MM.1S (cell line): ENCODE data around the gene IL9R.
"Not testable (repeated sequence)": the region's sequence is repeated elsewhere in the genome, so short reads cannot be mapped to it uniquely, and the experiment has no call there.

ENCODE experiments used
- DNase-seq: peaks from one replicate; pipeline ENCODE4 v3.0.0-alpha.2; 2015
- H2AFZ ChIP-seq: fragments of 300-600 bp; sonication (generic); 2 replicates; pipeline ENCODE4 v1.6.0; 2016; ENCODE audit warnings: antibody characterized with exemption, low read length
- H3F3A ChIP-seq: fragments of 300-600 bp; sonication (generic); 2 replicates; pipeline ENCODE4 v1.6.1; 2016; ENCODE audit warnings: mild to moderate bottlenecking, antibody characterized with exemption, low read length, moderate library complexity, mixed read lengths; ENCODE audit not compliant: insufficient read depth
- H3K27ac ChIP-seq: fragments of 300-600 bp; sonication (generic); 2 replicates; pipeline ENCODE4 v1.5.1; 2016; ENCODE audit warnings: mild to moderate bottlenecking, low read length
- H3K27me3 ChIP-seq: fragments of 300-600 bp; sonication (generic); replicated peaks from 2 replicates; pipeline ENCODE4 v1.6.0; 2016; ENCODE audit warnings: low read length; ENCODE audit not compliant: insufficient read depth
- H3K36me3 ChIP-seq: fragments of 300-600 bp; sonication (generic); replicated peaks from 2 replicates; pipeline ENCODE4 v1.6.1; 2016; ENCODE audit warnings: mild to moderate bottlenecking, low read length, mixed read lengths; ENCODE audit not compliant: insufficient read depth
- H3K4me1 ChIP-seq: fragments of 300-600 bp; sonication (generic); 2 replicates; pipeline ENCODE4 v1.6.1; 2016; ENCODE audit warnings: low read length, mixed read lengths
- H3K4me2 ChIP-seq: fragments of 300-600 bp; sonication (generic); 2 replicates; pipeline ENCODE4 v1.6.0; 2016; ENCODE audit warnings: low read depth, low read length
- H3K4me3 ChIP-seq: fragments of 300-600 bp; sonication (generic); 2 replicates; pipeline ENCODE4 v1.5.1; 2016; ENCODE audit warnings: low read length, mixed read lengths
- H3K79me2 ChIP-seq: fragments of 300-600 bp; sonication (generic); 2 replicates; pipeline ENCODE4 v1.6.1; 2016; ENCODE audit warnings: mixed run types, low read length, mixed read lengths
- H3K9ac ChIP-seq: fragments of 300-600 bp; sonication (generic); 2 replicates; pipeline ENCODE4 v1.6.1; 2016; ENCODE audit warnings: low read length, mixed read lengths
- H3K9me2 ChIP-seq: fragments of 300-600 bp; sonication (generic); replicated peaks from 2 replicates; pipeline ENCODE4 v1.6.1; 2016; ENCODE audit warnings: mild to moderate bottlenecking, low read length, mixed read lengths; ENCODE audit not compliant: insufficient read depth
- H3K9me3 ChIP-seq: fragments of 300-600 bp; sonication (generic); replicated peaks from 2 replicates; pipeline ENCODE4 v1.6.1; 2016; ENCODE audit warnings: mild to moderate bottlenecking, low read length, mixed read lengths; ENCODE audit not compliant: insufficient read depth
- H4K20me1 ChIP-seq: fragments of 300-600 bp; sonication (generic); 2 replicates; pipeline ENCODE4 v1.6.1; 2016; ENCODE audit warnings: mild to moderate bottlenecking, low read length, moderate library complexity, mixed read lengths; ENCODE audit not compliant: insufficient read depth
- EZH2 ChIP-seq: fragments of 300-600 bp; sonication (generic); optimal IDR thresholded peaks from 2 replicates; pipeline ENCODE3; 2017; ENCODE audit warnings: low read depth, mild to moderate bottlenecking, antibody characterized with exemption, low read length, mixed read lengths

The IL9R gene

DNA sequence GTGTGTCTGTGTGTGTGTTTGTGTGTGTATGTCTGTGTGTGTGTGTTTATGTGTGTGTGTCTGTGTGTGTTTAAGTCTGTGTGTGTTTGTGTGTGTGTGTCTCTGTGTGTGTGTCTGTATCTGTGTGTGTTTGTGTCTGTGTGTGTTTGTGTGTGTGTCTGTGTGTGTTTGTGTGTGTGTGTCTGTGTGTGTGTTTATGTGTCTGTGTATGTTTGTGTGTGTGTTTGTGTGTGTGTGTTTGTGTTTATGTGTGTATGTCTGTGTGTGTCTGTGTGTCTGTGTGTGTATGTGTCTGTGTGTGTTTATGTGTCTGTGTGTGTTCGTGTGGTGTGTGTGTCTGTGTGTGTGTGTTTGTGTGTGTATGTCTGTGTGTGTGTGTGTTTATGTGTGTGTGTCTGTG lies 11.4 kb downstream of the IL9R start:
- H3K9me3 ChIP-seq = no peaks in the 10 kb centered on the region

DNA sequence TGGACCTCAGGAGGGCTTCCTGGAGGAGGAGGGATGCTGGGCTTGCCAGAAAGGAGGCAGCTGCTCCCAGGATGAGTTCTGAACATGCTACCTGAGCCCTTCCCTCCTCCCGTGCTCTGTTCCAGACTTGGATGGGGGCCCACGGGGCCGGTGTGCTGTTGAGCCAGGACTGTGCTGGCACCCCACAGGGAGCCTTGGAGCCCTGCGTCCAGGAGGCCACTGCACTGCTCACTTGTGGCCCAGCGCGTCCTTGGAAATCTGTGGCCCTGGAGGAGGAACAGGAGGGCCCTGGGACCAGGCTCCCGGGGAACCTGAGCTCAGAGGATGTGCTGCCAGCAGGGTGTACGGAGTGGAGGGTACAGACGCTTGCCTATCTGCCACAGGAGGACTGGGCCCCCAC lies 12.2 kb downstream of the IL9R start:
- DNase-seq, H3K9ac ChIP-seq, H3K4me3 ChIP-seq, H3K4me2 ChIP-seq, H2AFZ ChIP-seq, H3F3A ChIP-seq, H4K20me1 ChIP-seq, H3K4me1 ChIP-seq, H3K27me3 ChIP-seq, H3K79me2 ChIP-seq, H3K9me2 ChIP-seq, H3K27ac ChIP-seq, H3K9me3 ChIP-seq, H3K36me3 ChIP-seq: not testable (repeated sequence)

More for the DNA sequence above, 11.4 kb downstream of the IL9R start:
- no peak for TF ChIP-seq EZH2
- no peaks in the 10 kb centered on the region for H3K27me3 ChIP-seq
- H3K79me2 ChIP-seq = no peaks in the 10 kb centered on the region
- no peak overlapping the region for H3K27ac ChIP-seq
- H3K4me3 ChIP-seq = no peak overlapping the region
- H3K9me2 ChIP-seq = no peaks in the 10 kb centered on the region
- H3K36me3 ChIP-seq = no peaks in the 10 kb centered on the region
- H3K4me2 ChIP-seq = no peak overlapping the region
- no peaks in the 10 kb centered on the region for H4K20me1 ChIP-seq
- no peak overlapping the region for H2AFZ ChIP-seq
- H3K9ac ChIP-seq = no peak overlapping the region
- no peaks in the 10 kb centered on the region for H3K4me1 ChIP-seq
- no peak for DNase-seq
- no peaks in the 10 kb centered on the region for H3F3A ChIP-seq

DNA sequence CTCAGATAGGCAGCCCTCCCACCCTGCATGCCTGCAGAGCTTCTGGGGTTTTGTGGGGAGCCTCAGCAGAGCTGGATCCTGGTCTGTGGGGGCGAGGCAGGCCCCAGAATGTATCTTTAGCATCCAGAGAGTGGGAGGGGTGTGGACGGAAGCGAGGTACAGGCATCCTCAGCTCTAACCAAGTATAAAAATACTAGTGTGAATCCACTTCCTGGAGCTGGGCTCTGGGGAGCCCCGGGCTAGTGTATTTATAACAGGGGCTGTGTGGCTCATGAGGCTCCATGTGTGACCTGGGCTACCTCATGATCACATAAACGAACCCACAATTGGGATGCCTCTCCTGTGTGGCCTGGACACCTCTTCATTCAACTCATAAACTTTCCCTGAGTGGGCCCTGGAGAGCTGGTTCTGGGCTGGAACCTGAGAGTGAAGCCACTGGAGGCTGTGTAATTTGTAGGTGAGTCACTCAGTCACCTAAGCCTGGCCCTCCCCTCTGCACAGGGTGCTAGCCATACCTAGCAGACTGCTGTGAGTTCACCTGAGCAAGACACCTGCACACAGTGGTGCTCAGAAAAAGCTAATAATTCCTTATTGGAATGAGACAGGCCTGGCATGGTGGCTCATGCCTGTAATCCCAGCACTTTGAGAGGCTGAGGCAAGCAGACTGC lies 15.9 kb downstream of the IL9R start:
- H3K9ac ChIP-seq, H3K36me3 ChIP-seq, H3K27me3 ChIP-seq, H3K4me2 ChIP-seq, H3K4me1 ChIP-seq, H3K79me2 ChIP-seq, H3K9me3 ChIP-seq, H3F3A ChIP-seq, H3K9me2 ChIP-seq, H2AFZ ChIP-seq, H3K4me3 ChIP-seq, H4K20me1 ChIP-seq, DNase-seq, H3K27ac ChIP-seq: not testable (repeated sequence)

DNA sequence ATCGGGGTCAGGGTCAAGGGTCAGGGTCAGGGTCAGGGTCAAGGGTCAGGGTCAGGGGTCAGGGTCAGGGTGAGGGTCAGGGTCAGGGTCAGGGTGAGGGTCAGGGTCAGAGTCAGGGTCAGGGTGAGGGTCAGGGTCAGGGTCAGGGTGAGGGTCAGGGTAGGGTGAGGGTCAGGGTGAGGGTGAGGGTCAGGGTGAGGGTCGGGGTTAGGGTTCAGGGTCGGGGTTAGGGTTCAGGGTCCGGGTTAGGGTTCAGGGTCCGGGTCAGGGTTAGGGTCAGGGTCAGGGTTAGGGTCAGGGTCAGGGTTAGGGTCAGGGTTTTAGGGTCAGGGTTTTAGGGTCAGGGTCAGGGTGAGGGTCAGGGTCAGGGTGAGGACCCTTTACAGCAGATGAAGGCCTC lies 22.4 kb downstream of the IL9R start:
- H3K27me3 ChIP-seq, H3K79me2 ChIP-seq, DNase-seq, H3K27ac ChIP-seq, H3K9ac ChIP-seq, H3K9me2 ChIP-seq, H2AFZ ChIP-seq, H4K20me1 ChIP-seq, H3K36me3 ChIP-seq, H3K9me3 ChIP-seq, H3K4me1 ChIP-seq, H3K4me2 ChIP-seq, H3F3A ChIP-seq, H3K4me3 ChIP-seq: not testable (repeated sequence)

DNA sequence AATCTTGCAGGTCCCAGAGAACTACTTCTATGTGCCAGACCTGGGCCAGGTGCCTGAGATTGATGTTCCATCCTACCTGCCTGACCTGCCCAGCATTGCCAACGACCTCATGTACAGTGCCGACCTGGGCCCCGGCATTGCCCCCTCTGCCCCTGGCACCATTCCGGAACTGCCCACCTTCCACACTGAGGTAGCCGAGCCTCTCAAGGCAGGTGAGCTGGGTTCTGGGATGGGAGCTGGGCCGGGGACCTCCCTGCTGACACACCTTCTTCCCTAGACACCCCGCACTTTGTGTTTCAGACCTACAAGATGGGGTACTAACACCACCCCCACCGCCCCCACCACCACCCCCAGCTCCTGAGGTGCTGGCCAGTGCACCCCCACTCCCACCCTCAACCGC lies 25.5 kb downstream of the IL9R start:
- DNase-seq, H3K9me2 ChIP-seq, H3F3A ChIP-seq, H3K27ac ChIP-seq, H3K9me3 ChIP-seq, H3K4me1 ChIP-seq, H3K36me3 ChIP-seq, H2AFZ ChIP-seq, H4K20me1 ChIP-seq, H3K27me3 ChIP-seq, H3K4me2 ChIP-seq, H3K79me2 ChIP-seq, H3K4me3 ChIP-seq, H3K9ac ChIP-seq: not testable (repeated sequence)

DNA sequence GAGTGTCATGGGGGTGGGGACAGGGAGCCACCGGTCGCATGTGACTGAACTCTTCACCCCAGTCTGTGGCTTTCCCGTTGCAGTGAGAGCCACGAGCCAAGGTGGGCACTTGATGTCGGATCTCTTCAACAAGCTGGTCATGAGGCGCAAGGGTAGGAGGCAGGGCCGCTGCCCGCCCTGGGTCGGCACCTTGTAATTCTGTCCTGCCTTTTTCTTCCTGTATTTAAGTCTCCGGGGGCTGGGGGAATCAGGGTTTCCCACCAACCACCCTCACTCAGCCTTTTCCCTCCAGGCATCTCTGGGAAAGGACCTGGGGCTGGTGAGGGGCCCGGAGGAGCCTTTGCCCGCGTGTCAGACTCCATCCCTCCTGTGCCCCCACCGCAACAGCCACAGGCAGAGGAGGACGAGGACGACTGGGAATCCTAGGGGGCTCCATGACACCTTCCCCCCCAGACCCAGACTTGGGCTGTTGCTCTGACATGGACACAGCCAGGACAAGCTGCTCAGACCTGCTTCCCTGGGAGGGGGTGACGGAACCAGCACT lies 27.5 kb downstream of the IL9R start:
- H3K9me2 ChIP-seq, H3K9ac ChIP-seq, H3K9me3 ChIP-seq, H4K20me1 ChIP-seq, H3K79me2 ChIP-seq, H3K36me3 ChIP-seq, H3K4me1 ChIP-seq, H2AFZ ChIP-seq, H3K27me3 ChIP-seq, DNase-seq, H3K4me3 ChIP-seq, H3K4me2 ChIP-seq, H3K27ac ChIP-seq, H3F3A ChIP-seq: not testable (repeated sequence)

DNA sequence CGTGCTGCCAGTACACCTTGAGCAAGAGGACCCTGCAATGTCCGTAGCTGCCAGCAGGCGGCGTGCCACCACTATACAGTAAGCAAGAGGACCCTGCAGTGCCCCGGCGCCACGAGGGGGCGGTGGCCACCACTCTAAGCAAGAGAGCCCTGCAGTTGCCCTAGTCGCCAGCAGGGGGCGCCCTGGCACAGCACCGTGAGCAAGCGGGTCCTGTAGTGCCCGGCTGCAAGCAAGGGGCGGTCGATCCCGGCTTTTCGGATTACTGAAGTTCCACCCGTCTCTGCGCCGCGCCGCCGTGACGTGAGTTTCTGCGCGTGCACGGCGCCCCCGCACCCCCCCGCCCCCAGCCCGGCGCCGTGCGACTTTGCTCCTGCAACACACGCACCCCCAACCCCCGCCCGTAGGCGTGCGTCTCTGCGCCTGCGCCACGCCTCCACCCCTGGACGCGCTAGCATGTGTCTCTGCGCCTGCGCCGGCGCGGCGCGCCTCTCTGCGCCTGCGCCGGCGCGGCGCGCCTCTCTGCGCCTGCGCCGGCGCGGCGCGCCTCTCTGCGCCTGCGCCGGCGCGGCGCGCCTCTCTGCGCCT lies 31.2 kb downstream of the IL9R start:
- H3K4me2 ChIP-seq, H3K27me3 ChIP-seq, H4K20me1 ChIP-seq, H3K4me3 ChIP-seq, H3K4me1 ChIP-seq, H3K79me2 ChIP-seq, H2AFZ ChIP-seq, H3K9ac ChIP-seq, H3K9me3 ChIP-seq, H3K27ac ChIP-seq, H3K9me2 ChIP-seq, DNase-seq, H3F3A ChIP-seq, H3K36me3 ChIP-seq: not testable (repeated sequence)

DNA sequence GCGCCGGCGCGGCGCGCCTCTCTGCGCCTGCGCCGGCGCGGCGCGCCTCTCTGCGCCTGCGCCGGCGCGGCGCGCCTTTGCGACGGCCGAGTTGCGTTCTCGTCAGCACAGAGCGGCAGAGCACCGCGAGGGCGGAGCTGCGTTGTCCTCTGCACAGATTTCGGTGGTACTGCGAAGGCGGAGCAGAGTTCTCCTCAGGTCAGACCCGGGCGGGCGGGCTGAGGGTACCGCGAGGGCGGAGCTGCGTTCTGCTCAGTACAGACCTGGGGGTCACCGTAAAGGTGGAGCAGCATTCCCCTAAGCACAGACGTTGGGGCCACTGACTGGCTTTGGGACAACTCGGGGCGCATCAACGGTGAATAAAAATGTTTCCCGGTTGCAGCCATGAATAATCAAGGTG lies 31.8 kb downstream of the IL9R start:
- not testable (repeated sequence) for H3K9me2 ChIP-seq, H2AFZ ChIP-seq, H3K36me3 ChIP-seq, H3K4me3 ChIP-seq, H3F3A ChIP-seq, H4K20me1 ChIP-seq, DNase-seq, H3K9me3 ChIP-seq, H3K27me3 ChIP-seq, H3K4me1 ChIP-seq, H3K4me2 ChIP-seq, H3K9ac ChIP-seq, H3K79me2 ChIP-seq, H3K27ac ChIP-seq
